H1 (cell line): ENCODE measurements around the gene AGAP1. TPM values are rescaled to one million over a fixed set of nuclear protein-coding genes. Genes with fewer than 3 reads are reported as not detected.

Experiments used
- CTCF ChIA-PET: fragments of 300-600 bp; sonication (Branson Sonifier 250); formaldehyde crosslinking; loops from one replicate; lab custom pipeline; 2021; ENCODE audit not compliant: partially characterized antibody; lab: Charles Lee
- POLR2A ChIA-PET: fragments of 300-600 bp; sonication (Branson Sonifier 250); formaldehyde crosslinking; loops from one replicate; lab custom pipeline; 2021; ENCODE audit warnings: inconsistent platforms; ENCODE audit not compliant: partially characterized antibody; lab: Charles Lee
- DNase-seq, 2 experiments: peaks; one replicate each; pipeline versions ENCODE4 v3.0.0 to v3.0.0-alpha.2; 2010 to 2022; ENCODE audit warnings: low spot score in 2 of 2, low read depth in 1 of 2, mixed read lengths in 1 of 2
- FAIRE-seq: peaks from 2 replicates; lab custom pipeline; 2011; peaks lifted over from hg19 to GRCh38; lab: Jason Lieb, UNC
- H2AFZ ChIP-seq: 2 replicates; pipeline ENCODE4 v1.8.1; 2012; ENCODE audit warnings: low read length, inconsistent platforms
- H2AK5ac ChIP-seq: 2 replicates; pipeline ENCODE4 v1.6.1; 2013; ENCODE audit warnings: low read depth, low read length
- H2BK120ac ChIP-seq: replicated peaks from 2 replicates; pipeline ENCODE3; 2013; ENCODE audit warnings: low read depth, low read length, inconsistent platforms
- H2BK12ac ChIP-seq: 2 replicates; pipeline ENCODE4 v1.6.1; 2013; ENCODE audit warnings: low read depth, low read length
- H2BK15ac ChIP-seq: 2 replicates; pipeline ENCODE4 v1.6.1; 2013; ENCODE audit warnings: low read length
- H2BK20ac ChIP-seq: 2 replicates; pipeline ENCODE4 v1.6.1; 2013; ENCODE audit warnings: low read length
- H2BK5ac ChIP-seq: 2 replicates; pipeline ENCODE4 v1.6.1; 2013; ENCODE audit warnings: low read depth, low read length
- H3K14ac ChIP-seq: 2 replicates; pipeline ENCODE4 v1.6.1; 2013; ENCODE audit warnings: inconsistent platforms; ENCODE audit not compliant: insufficient read length
- H3K18ac ChIP-seq: 2 replicates; pipeline ENCODE4 v1.6.1; 2013; ENCODE audit warnings: low read length; ENCODE audit errors: extremely low read depth
- H3K23ac ChIP-seq: 2 replicates; pipeline ENCODE4 v1.6.1; 2013; ENCODE audit warnings: inconsistent platforms; ENCODE audit not compliant: insufficient read length
- H3K23me2 ChIP-seq: 2 replicates; pipeline ENCODE4 v1.6.1; 2013; ENCODE audit warnings: low read depth, low read length
- H3K27ac ChIP-seq: 2 replicates; pipeline ENCODE4 v1.6.1; 2011; ENCODE audit warnings: low read depth, low read length, inconsistent platforms
- H3K27me3 ChIP-seq, 4 experiments: replicated peaks in 1 of 4; 1 replicate in 1 of 4; 2 replicates in 3 of 4; pipeline versions ENCODE4 v1.6.1 to v1.8.1; 2011 to 2013; ENCODE audit warnings: low read length in 3 of 4, mild to moderate bottlenecking in 3 of 4, inconsistent platforms in 2 of 4, mixed read lengths in 2 of 4, moderate library complexity in 1 of 4; ENCODE audit not compliant: control insufficient read depth in 3 of 4, insufficient read depth in 3 of 4; ENCODE audit errors: extremely low read depth in 1 of 4
- H3K36me3 ChIP-seq, 4 experiments: 2 replicates each; pipeline versions ENCODE4 v1.6.1 to v1.8.1; 2011 to 2013; ENCODE audit warnings: mild to moderate bottlenecking in 4 of 4, low read length in 3 of 4, moderate library complexity in 2 of 4, control low read depth in 1 of 4, inconsistent platforms in 1 of 4; ENCODE audit not compliant: insufficient read depth in 4 of 4, control insufficient read depth in 2 of 4
- H3K4ac ChIP-seq: replicated peaks from 2 replicates; pipeline ENCODE3; 2013; ENCODE audit warnings: low read length, low read depth, mixed read lengths, inconsistent platforms; ENCODE audit not compliant: insufficient read length
- H3K4me1 ChIP-seq, 4 experiments: replicated peaks in 1 of 4; 1 replicate in 1 of 4; 2 replicates in 3 of 4; pipeline versions ENCODE4 v1.6.1 to v1.8.1; 2011 to 2013; ENCODE audit warnings: low read length in 3 of 4, inconsistent platforms in 2 of 4, mixed read lengths in 1 of 4; ENCODE audit not compliant: insufficient read depth in 4 of 4, control insufficient read depth in 3 of 4
- H3K4me2 ChIP-seq, 2 experiments: 2 replicates each; pipeline versions ENCODE4 v1.6.1 to v1.8.1; 2011 to 2013; ENCODE audit warnings: low read depth in 2 of 2, low read length in 2 of 2, control low read depth in 1 of 2, inconsistent platforms in 1 of 2, mild to moderate bottlenecking in 1 of 2; ENCODE audit not compliant: insufficient read depth in 1 of 2
- H3K4me3 ChIP-seq, 4 experiments: fragments of 200-600, 300-600 bp in 1 of 4; sonication (generic), shearing (Covaris generic), sonication (Bioruptor Twin) in 1 of 4; 2 replicates each; pipeline versions ENCODE4 v1.5.1 to v1.8.1; 2011 to 2016; ENCODE audit warnings: low read length in 4 of 4, low read depth in 3 of 4, control low read depth in 2 of 4, inconsistent platforms in 2 of 4, mild to moderate bottlenecking in 2 of 4, mixed read lengths in 1 of 4, moderate library complexity in 1 of 4; ENCODE audit not compliant: insufficient read depth in 2 of 4; ENCODE audit errors: extremely low read depth in 1 of 4
- H3K56ac ChIP-seq: replicated peaks from 2 replicates; pipeline ENCODE3; 2013; ENCODE audit warnings: low read depth, mild to moderate bottlenecking, mixed read lengths, low read length, inconsistent platforms; ENCODE audit not compliant: insufficient read length
- H3K79me1 ChIP-seq: 2 replicates; pipeline ENCODE4 v1.6.1; 2013; ENCODE audit warnings: low read depth, low read length, control low read depth
- H3K79me2 ChIP-seq, 2 experiments: 2 replicates each; pipeline versions ENCODE4 v1.6.1 to v1.8.1; 2012 to 2013; ENCODE audit warnings: low read length in 2 of 2, mild to moderate bottlenecking in 2 of 2, inconsistent platforms in 1 of 2; ENCODE audit not compliant: insufficient read depth in 2 of 2, control insufficient read depth in 1 of 2
- H3K9ac ChIP-seq, 4 experiments: replicated peaks in 1 of 4; 1 replicate in 1 of 4; 2 replicates in 3 of 4; pipeline versions ENCODE4 v1.6.1 to v1.8.1; 2011 to 2013; ENCODE audit warnings: low read depth in 3 of 4, low read length in 3 of 4, control low read depth in 2 of 4, mild to moderate bottlenecking in 2 of 4, moderate library complexity in 2 of 4, inconsistent platforms in 1 of 4; ENCODE audit errors: extremely low read depth in 1 of 4
- H3K9me3 ChIP-seq, 2 experiments: 2 replicates each; pipeline versions ENCODE4 v1.6.1 to v1.8.1; 2012 to 2013; ENCODE audit warnings: mild to moderate bottlenecking in 2 of 2, moderate library complexity in 2 of 2, control low read depth in 1 of 2, inconsistent platforms in 1 of 2, low read depth in 1 of 2, low read length in 1 of 2, mixed read lengths in 1 of 2; ENCODE audit not compliant: insufficient read depth in 2 of 2
- H4K20me1 ChIP-seq, 2 experiments: replicated peaks in 1 of 2; 2 replicates each; pipeline versions ENCODE3 to v1.8.1; 2011 to 2013; ENCODE audit warnings: inconsistent platforms in 2 of 2, low read length in 2 of 2, mild to moderate bottlenecking in 1 of 2; ENCODE audit not compliant: insufficient read depth in 2 of 2, control insufficient read depth in 1 of 2
- H4K5ac ChIP-seq: 2 replicates; pipeline ENCODE4 v1.6.1; 2013; ENCODE audit warnings: low read length, low read depth, mixed read lengths, inconsistent platforms; ENCODE audit not compliant: insufficient read length
- H4K8ac ChIP-seq: 2 replicates; pipeline ENCODE4 v1.8.0; 2013; ENCODE audit warnings: mild to moderate bottlenecking, moderate library complexity, low read length, inconsistent platforms; ENCODE audit not compliant: insufficient read depth; ENCODE audit errors: extremely low read depth
- H4K91ac ChIP-seq: replicated peaks from 2 replicates; pipeline ENCODE3; 2013; ENCODE audit warnings: low read length, mixed read lengths, inconsistent platforms; ENCODE audit not compliant: insufficient read length
- ASH2L ChIP-seq: fragments of 200-600, 300-600 bp; sonication (generic); IDR thresholded peaks from one replicate; pipeline ENCODE4 v1.7.1; 2017; ENCODE audit warnings: low read length
- CBX5 ChIP-seq: fragments of 300-800, 300-1000 bp; sonication (generic); IDR thresholded peaks from 2 replicates; pipeline ENCODE4 v1.7.1; 2016; ENCODE audit warnings: antibody characterized with exemption, low read length, low read depth
- CBX8 ChIP-seq: fragments of 300-800, 300-1000 bp; sonication (generic); IDR thresholded peaks from 2 replicates; pipeline ENCODE4 v1.7.1; 2016; ENCODE audit warnings: low read depth, low read length, borderline replicate concordance
- CEBPB ChIP-seq: IDR thresholded peaks from 2 replicates; pipeline ENCODE4 v1.6.1; 2012; ENCODE audit warnings: low read depth, low read length
- KDM1A ChIP-seq: fragments of 200-600, 300-600 bp; sonication (generic); IDR thresholded peaks from 2 replicates; pipeline ENCODE4 v1.7.1; 2016; ENCODE audit warnings: mild to moderate bottlenecking, low read length, borderline replicate concordance
- MAFK ChIP-seq: IDR thresholded peaks from 2 replicates; pipeline ENCODE4 v1.6.1; 2012; ENCODE audit warnings: low read depth, mild to moderate bottlenecking, improper control_type of control experiment, low read length
- NANOG ChIP-seq: IDR thresholded peaks from 2 replicates; pipeline ENCODE4 v1.6.1; 2011; ENCODE audit warnings: low read length, low read depth, mild to moderate bottlenecking, inconsistent platforms; ENCODE audit not compliant: insufficient read depth, poor library complexity, severe bottlenecking
- POLR2A ChIP-seq, 2 experiments: IDR thresholded peaks; 1 replicate in 1 of 2; 2 replicates in 1 of 2; pipeline ENCODE4 v1.6.1; 2011; ENCODE audit warnings: low read depth in 2 of 2, low read length in 2 of 2, mild to moderate bottlenecking in 2 of 2; ENCODE audit errors: control extremely low read depth in 1 of 2
- POLR2AphosphoS5 ChIP-seq: IDR thresholded peaks from 2 replicates; pipeline ENCODE4 v1.6.1; 2011; ENCODE audit warnings: low read depth, low read length
- RAD21 ChIP-seq, 2 experiments: IDR thresholded peaks in 1 of 2; conservative IDR thresholded peaks in 1 of 2; 2 replicates each; pipeline ENCODE4 v1.6.1; 2011; ENCODE audit warnings: low read depth in 2 of 2, low read length in 2 of 2, improper control_type of control experiment in 1 of 2, inconsistent platforms in 1 of 2, mild to moderate bottlenecking in 1 of 2, moderate library complexity in 1 of 2
- RNF2 ChIP-seq: fragments of 200-900, 300-1000 bp; sonication (generic); IDR thresholded peaks from 2 replicates; pipeline ENCODE4 v1.7.1; 2016; ENCODE audit warnings: borderline replicate concordance, low read depth, mild to moderate bottlenecking, antibody characterized with exemption, low read length; ENCODE audit not compliant: poor library complexity, severe bottlenecking; ENCODE audit errors: missing control alignments
- SP1 ChIP-seq: IDR thresholded peaks from 2 replicates; pipeline ENCODE4 v1.6.1; 2011; ENCODE audit warnings: low read depth, low read length
- TAF1 ChIP-seq: IDR thresholded peaks from 2 replicates; pipeline ENCODE4 v1.6.1; 2011; ENCODE audit warnings: mild to moderate bottlenecking, low read depth, low read length
- TEAD4 ChIP-seq: IDR thresholded peaks from 2 replicates; pipeline ENCODE4 v1.6.1; 2012; ENCODE audit warnings: low read depth, low read length, inconsistent platforms, mixed read lengths
- ZNF274 ChIP-seq: IDR thresholded peaks from 2 replicates; pipeline ENCODE4 v1.7.0; 2012; ENCODE audit warnings: low read length, borderline replicate concordance; ENCODE audit errors: extremely low read depth
- WGBS, 2 experiments: shearing (Covaris generic) in 1 of 2; methylation state at CpG; one replicate each; pipeline versions ENCODE4 v1.1.6 to v1.1.7; 2013 to 2015; ENCODE audit warnings: low lambda C conversion rate in 2 of 2, mixed read lengths in 2 of 2, inconsistent platforms in 1 of 2, low coverage in 1 of 2, missing lambda C conversion rate in 1 of 2; ENCODE audit not compliant: insufficient replicate concordance in 2 of 2, insufficient coverage in 1 of 2, insufficient read length in 1 of 2; ENCODE audit errors: extremely low coverage in 1 of 2, missing lambda C conversion rate in 1 of 2; 5-methylcytosine and 5-hydroxymethylcytosine counted together
- polyA plus RNA-seq, 7 experiments: library from polyadenylated mRNA; depleted of rRNA in 3 of 7; stranded (reverse) in 5 of 7; unstranded in 2 of 7; fragments of >200 nt in 5 of 7; fragments of 200-250 nt in 2 of 7; gene quantifications; 1 replicate in 5 of 7; 2 replicates in 1 of 7; 4 replicates in 1 of 7; pipeline versions ENCODE4 v1.2.1 to v1.2.3, GENCODE V29; 2011 to 2013; ENCODE audit warnings: missing spikeins in 2 of 7, mixed read lengths in 2 of 7
- total RNA-seq: library from RNA; stranded (reverse); fragmentation: NEBNext Ultra II Directional; extraction: Animal tissue kit (Norgen Biotek cat#: 25700); gene quantifications from 2 replicates; pipeline ENCODE4 v1.2.1, GENCODE V29; 2021

The AGAP1 gene
- total and polyA plus RNA-seq, 2 of the 8 experiments (the other 6 are each of a cell fraction or from before 2014, with no cell fraction given): 18.1 to 39.4 TPM

- no peak for FAIRE-seq
- no peaks in the 10 kb centered on the region for H3K79me1 ChIP-seq
- TF ChIP-seq ZNF274: no peak
- no peak for TF ChIP-seq RAD21 (IDR thresholded peaks at IDR 0.05 in 1 of 2, conservative IDR thresholded peaks at IDR 0.05 in 1 of 2; ENCODE audit: low read depth in 2 of 2, low read length in 2 of 2)
- TF ChIP-seq ASH2L: no peak
- TF ChIP-seq POLR2A (IDR thresholded peaks at IDR 0.05; ENCODE audit: control extremely low read depth in 1 of 2, low read depth in 2 of 2, low read length in 2 of 2): no peak
- TF ChIP-seq RNF2: no peak
- no peak for TF ChIP-seq TAF1
- TF ChIP-seq POLR2AphosphoS5: no peak
- no peak for TF ChIP-seq NANOG
- TF ChIP-seq CEBPB: no peak
- no peak for TF ChIP-seq SP1
- no peak for TF ChIP-seq CBX5
- no peak for TF ChIP-seq KDM1A
- TF ChIP-seq TEAD4: no peak
- no peak for TF ChIP-seq CBX8
- no peak for TF ChIP-seq MAFK
Observed at GRCh38 chr2:236052206-236052605, 558.4 kb downstream of the AGAP1 start.

More at GRCh38 chr2:236052206-236052605, 558.4 kb downstream of the AGAP1 start:
- H3K4me3 ChIP-seq: no peak overlapping the region
- no peak overlapping the region for H3K9ac ChIP-seq
- H2BK5ac ChIP-seq: no peak overlapping the region
- no peak overlapping the region for H2AFZ ChIP-seq
- H3K56ac ChIP-seq: no peak overlapping the region
- ChIA-PET POLR2A (no interaction called here), CTCF (interaction anchor here (2.0 kb wide), 2 partner anchors 74 to 125 kb away, joined by 4 read pairs; no protein-coding TSS in a partner anchor)
- no peaks in the 10 kb centered on the region; a peak in 1 of 8 replicates for H3K36me3 ChIP-seq
- no peak overlapping the region for H4K91ac ChIP-seq
- DNase-seq: no peak
- WGBS, 2 experiments: 93% methylated on average over 14 of the region's 14 CpGs; no CpG with 5 or more reads in 1 of the 2 experiments
- no peaks in the 10 kb centered on the region for H3K79me2 ChIP-seq
- no peak overlapping the region for H2BK15ac ChIP-seq
- no peak overlapping the region for H2BK120ac ChIP-seq
- no peaks in the 10 kb centered on the region for H4K20me1 ChIP-seq
- H3K9me3 ChIP-seq: no peaks in the 10 kb centered on the region
- H2BK12ac ChIP-seq: no peak overlapping the region
- no peak overlapping the region for H3K4me2 ChIP-seq
- H3K4ac ChIP-seq: no peak overlapping the region
- no peak overlapping the region for H3K14ac ChIP-seq
- H2BK20ac ChIP-seq: no peak overlapping the region
- no peak overlapping the region for H3K23ac ChIP-seq
- peaks cover 10 to 26% (median 15%) of the 10 kb centered on the region in 4 experiments for H3K4me1 ChIP-seq
- H3K27me3 ChIP-seq: peaks cover 0 to 8% (median 2%) of the 10 kb centered on the region in 4 experiments; a peak in 4 of 7 replicates
- H4K5ac ChIP-seq: no peak overlapping the region
- no peak overlapping the region; the same call in 1 of the 2 replicates for H2AK5ac ChIP-seq
- H3K23me2 ChIP-seq: no peaks in the 10 kb centered on the region
- H3K18ac ChIP-seq: 0 out of 2 replicates have a peak overlapping the region, but pooled peaks have one; percentile 3
- no peak overlapping the region for H4K8ac ChIP-seq
- H3K27ac ChIP-seq: no peak overlapping the region
